Fibroblast of gingiva (primary cell): ENCODE results near the gene SIGLEC1.

Source experiments
- DNase-seq: peaks from one replicate; pipeline ENCODE4 v3.0.0-alpha.2; 2011; ENCODE audit warnings: low read depth

The SIGLEC1 gene

DNA sequence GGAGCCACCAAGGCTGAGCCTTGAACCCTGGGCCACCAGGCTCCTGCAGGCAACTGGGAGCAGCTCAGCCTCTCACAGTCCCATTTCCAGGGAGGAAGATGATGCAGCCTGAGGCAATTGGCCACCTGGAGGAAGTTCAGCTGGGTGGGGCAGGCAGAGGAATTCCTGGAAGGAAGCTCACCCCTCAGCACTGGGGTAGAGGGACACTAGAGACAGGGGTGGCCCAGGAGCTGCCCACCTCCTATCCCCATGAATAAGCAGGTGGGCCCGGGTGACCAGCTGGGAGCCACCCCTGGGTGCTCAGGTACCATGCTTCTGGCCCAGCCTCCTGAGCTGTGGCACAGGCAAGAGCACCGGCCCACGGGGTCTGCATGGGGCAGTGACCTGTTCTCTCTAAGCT, 16.5 kb upstream of the SIGLEC1 start:
- no peak for DNase-seq

DNA sequence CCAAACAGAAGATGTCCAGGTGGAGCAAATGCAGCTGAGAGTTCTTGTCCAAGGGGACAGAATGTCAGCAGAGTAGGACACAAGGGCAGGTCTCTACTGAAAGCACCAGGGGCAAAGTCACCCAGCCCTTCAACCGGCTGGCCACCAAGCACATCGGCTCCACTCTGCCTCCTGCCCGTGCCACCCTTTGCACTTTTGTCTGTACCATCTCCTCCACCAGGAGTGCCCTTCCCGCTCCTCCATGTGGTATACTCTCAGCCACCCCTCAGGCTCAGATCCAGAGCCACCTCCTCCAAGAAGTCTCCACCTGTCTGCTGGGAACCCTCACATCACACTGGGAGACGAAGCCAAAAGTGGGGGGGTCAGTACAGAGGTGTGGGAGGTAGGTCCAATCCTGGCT, 16.0 kb upstream of the SIGLEC1 start:
- DNase-seq, result no peak

DNA sequence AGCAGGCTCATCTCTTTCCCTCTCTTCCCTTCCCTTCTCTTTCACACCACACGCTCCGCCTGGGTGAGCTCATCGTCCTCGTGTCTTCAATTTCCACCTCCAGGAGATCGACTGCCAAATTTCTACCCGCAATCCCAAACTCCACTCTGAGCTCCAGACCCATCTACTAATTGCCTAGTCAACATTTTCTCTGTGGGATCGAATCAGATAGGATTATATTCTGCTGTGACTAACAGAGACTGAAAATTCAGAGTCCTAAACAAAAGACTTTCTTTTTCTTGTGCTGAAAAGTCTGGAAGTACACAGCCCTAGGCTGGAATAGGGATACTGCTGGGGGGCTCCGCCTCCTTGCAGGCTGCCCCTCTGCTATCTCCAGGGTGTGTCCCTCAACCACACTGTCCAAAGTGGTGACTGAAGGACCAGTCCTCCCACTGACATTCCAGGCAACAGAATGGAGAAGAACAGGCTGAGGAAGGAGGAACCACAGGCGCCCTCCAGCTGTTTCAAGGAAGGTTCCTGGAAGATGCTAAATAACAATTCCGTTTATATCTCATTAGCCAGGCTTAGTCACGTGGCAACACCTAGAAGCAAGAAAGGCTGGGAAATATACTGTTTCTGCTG, 15.1 kb upstream of the SIGLEC1 start:
- DNase-seq, result peak; percentile 49

DNA sequence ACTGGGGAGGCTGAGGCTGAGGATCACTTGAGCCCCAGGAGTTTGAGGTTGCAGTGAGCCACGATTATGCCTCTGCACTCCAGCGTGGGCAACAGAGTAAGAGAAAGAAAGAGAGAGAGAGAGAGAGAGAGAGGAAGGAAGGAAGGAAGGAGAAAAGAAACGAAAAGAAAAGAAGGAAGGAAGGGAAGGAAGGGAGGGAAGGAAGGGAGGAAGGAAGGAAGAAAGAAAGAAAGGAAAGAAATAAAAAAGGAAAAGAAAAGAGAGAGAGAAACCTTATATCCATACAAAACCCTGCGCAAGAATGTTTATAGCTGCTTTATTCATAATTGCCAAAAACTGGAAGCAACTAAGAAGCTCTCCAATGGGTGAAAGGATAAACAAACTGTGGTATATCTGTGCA, 12.0 kb upstream of the SIGLEC1 start:
- DNase-seq, result no peak

DNA sequence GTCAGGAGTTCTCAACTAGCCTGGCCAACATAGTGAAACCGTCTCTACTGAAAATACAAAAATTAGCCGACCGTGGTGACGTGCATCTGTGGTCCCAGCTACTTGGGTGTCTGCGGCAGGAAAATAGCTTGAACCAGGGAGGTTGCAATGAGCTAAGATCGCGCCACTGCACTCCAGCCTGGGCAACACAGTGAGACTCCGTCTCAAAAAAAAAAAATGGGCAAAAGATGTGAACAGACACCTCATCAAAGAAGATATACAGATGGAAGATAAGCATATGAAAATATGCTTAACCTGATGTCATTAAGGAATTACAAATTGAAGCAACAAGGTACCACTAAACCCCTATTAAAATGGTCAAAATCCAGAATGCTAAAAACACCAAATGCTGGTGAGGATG, 10.9 kb upstream of the SIGLEC1 start:
- no peak for DNase-seq

DNA sequence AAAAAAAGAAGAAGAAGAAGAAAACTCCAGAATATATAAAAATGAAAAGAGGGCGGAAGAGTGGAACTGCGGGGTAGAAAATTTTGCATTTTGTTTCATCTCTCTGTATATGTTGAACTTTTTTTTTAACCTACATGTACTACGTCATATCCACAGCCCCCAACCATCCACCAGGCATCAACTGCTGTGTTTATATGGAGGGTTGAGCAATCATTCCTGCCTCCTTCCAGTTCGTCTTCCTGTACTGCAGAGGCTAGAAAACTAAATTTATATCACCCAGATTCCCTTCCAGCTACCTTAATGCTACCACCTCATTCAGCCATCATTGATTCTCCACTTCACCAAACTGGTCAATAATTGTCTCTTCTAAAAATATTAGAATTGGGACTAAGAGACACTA, 9.5 kb upstream of the SIGLEC1 start:
- DNase-seq, result no peak

DNA sequence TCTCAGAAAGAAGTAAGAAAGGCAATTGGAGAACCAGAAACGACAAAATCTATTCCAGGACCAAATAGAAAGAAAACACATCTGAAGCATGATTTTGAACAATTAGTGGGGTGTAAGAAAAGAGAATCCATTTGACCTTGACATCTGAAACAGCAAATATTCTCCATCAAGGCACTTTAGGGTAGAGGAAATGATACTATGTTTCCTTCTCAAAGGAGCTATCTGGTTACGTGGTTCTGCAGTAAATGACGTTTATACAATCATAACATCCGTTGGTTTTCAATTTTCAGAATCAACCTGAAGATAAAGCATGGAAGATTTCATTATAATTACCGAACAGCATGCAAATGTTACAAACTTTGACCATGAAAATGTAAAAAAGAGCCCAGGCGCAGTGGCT, 8.2 kb upstream of the SIGLEC1 start:
- DNase-seq, result no peak

DNA sequence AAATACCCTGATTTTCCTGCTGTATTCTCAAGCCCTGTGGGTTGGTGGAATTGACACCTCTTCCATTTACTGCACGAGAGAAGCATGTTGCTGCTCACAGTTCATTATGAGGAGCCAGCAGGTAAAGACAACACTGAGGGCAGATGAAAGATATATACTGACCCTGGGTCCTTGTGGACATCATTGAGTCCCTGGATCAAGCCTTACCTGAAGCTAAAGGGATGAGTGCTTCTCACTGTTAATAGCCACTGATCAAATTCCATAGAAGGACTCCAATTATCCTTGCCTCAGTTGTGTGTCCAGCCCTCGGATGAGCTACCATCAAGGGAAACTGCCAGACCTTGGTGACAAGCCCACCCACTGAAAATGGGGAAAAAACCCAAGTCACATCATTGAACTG, 7.7 kb upstream of the SIGLEC1 start:
- DNase-seq, result no peak

DNA sequence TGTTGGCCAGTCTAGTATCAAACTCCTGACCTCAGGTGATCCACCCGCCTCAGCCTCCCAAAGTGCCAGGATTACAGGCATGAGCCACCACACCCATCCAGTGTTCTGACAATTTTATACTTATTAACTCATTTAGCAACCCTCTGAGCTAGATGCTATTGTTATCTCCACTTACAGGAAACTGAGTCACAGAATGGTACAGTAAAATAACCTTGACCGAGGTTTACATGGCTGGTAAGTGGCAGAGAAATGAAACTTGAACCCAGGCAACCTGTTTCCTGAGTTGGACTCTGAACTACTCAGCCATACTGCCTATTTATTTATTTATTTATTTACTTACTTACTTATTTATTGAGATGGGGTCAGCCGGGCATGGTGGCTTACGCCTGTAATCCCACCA, 6.6 kb upstream of the SIGLEC1 start:
- DNase-seq, result no peak

DNA sequence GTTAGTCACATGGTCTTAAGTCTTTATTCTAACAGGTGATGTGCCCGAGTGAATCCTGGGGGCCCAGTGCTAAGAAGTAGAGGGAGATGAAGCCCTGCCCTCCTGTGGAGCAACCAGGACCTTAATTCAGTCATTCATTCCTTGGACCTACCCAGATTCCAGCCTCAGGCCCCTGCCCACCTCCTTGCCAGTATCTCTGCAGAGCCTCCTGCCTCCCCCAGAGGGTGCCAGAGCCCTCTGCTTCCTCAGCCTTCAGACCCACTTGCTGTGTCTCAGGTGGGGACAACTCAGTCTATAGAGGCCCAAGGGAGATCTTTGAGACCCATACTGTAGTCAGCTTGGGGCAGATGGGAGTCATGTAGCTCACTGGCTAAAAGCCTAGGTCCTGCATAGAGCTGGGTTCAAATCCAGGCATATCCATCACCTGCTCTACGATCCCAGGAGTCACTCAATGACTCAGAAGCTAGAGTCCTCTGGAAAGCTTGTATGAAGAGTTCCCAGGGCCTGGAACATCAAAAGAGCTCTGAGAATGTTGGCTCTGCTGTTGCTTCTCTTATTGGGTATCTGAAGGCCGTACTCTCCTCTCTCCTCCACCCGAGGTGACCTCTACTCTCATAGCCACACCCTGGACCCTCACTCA, 3.9 kb upstream of the SIGLEC1 start:
- DNase-seq, result peak; percentile 24

DNA sequence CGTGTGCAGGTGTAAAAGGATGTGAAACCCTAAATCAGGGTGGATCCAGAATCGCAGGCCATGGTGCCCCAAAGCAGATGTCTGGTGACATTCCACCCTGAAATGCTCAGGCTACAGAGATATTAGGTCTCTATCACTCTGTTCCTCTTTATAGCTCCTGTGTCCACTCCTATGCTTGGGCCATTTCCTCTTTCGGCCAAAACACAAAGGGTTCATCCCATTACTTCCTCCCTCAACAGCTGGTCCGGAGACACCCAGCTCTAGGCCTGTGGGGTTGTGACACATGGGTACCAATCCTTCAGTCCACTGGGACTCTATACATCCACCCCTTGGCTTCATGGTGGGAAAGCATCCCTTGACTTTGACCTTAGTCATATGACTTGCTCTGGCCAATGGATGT, 1.7 kb upstream of the SIGLEC1 start:
- DNase-seq, result no peak

DNA sequence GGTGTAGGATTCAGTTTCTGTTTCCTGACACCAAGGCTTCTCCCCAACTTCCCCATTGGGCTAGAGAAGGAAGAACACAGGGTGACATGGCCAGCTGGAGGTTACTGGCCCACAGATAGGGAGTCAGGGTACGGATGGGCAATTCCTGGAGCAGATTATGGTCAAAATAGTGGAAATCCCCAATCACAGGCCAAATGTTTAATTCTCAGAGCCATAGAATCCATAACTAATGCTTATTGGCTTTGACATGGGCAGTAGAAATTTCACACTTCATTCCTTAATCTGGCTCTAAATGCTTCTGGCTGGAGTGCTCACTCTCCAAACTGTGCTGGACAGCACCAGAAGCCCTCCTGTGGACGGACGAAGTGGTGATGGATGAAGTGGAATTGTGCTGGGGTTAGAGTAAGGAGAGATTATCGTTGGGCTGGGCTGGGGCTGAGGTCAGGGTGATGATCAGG, 887 bp downstream of the SIGLEC1 start:
- no peak for DNase-seq

DNA sequence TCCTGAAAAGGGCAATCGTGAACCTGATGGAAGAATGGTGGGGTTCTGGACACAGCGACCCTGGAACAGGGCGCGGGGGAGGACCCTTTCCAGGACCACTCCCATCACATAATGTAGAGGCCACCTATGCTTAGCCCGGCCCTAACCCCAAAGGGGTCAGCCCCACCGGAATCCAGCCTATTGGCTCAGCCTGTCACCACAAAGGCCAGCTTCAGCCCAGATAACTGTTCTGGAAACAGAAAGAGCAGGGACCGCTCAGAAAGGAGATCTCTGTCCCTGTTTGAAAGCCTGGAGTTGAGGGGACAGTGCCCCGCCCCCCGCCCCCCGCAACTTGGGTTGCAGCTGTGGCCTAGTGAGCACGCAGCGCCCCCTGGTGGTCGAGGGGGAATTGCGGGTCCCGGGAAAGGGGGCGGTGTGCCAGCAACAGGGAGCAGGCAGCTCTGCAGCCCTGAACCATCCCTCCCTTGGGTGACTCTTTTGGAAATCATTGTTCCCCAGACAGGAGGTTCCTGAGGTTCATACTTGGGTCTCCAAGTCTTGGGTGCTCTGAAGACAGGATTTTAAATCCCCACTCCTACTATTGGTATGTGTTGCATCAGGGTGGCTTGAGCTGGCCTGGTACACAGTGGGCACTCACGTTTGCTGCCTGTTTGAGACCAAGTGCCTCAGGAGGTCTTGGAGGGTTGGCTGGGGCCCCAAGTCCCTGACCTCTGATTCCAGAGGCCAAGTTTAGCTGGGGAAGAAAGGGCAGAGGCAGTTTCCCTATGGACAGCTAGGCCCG, 1.5 kb downstream of the SIGLEC1 start:
- peak; percentile 30 for DNase-seq

DNA sequence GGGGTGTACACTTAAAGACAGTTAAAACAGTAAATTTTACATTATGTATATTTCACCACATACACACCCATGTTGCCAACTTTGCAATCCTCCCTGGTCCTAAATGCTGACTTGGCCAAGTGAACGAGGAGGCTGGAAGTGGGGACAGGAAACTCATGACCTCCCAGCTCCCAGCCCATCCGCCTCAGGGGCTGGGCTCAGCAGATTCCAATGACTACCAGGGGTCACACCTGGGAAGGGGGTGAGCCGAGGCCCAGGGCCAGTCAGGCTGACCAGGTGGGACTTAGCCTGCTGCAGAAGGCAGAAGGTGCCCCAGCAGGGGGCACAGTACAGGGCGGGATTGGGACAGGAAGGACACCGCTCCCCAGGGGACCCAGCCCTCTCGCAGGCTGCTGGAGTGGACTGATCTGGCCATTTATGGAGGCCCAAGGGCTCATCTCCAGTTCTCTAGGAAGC, 2.4 kb downstream of the SIGLEC1 start:
- DNase-seq, result no peak

DNA sequence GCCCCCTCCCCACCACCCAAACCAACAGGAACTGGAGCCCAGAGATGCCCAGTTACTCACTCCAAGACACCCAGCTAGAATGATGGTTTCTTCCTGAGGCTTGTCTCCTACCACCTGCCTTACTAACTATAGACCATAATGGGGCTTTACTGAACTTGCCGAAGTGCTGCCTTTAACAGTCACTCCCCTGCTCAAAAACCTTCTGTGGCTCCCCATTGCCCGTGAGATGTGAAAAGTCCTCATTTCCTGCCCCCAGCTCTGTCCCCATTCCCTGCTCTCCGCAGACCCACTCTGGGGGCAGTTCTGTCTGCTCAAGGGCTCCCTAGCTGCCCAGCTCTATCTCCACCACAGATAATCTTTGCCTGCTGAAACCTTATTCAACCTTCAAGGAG, 4.9 kb downstream of the SIGLEC1 start:
- no peak for DNase-seq

DNA sequence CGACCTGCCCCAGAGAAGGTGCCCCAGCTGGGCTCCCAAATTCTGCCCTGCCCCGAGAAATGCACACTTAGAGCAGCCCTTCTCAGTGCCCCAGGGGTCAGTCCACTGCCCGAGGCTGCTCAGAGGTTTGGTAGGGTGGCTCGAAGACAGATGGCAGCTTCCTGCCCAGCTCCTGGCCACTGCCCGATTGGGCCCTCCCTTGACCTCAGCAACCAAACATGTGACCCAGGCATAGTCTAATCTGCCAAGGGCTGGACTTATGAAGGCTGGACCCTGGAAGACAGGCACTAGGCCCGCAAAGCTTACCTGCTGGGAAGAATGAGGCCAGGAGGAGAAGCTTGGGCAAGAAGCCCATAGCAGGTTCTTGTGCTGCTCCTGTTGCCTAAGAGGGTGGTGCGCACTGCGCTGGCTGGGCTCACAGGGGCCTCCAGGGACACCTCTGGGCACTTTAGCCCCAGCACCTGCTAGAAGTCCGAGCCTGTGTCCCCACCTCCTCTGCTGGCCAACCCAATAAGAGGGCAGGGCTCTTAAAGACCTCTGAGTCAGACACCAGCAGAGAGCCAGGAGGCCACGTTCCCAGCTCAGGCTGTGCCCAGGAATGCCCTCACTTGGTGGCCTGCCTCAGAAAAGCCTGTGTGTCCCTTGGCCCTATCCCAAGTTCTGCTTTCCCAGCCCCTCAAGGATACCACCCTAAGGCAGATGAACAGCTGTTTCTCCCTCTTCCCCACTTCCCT, 5.5 kb downstream of the SIGLEC1 start:
- peak; percentile 42 for DNase-seq

DNA sequence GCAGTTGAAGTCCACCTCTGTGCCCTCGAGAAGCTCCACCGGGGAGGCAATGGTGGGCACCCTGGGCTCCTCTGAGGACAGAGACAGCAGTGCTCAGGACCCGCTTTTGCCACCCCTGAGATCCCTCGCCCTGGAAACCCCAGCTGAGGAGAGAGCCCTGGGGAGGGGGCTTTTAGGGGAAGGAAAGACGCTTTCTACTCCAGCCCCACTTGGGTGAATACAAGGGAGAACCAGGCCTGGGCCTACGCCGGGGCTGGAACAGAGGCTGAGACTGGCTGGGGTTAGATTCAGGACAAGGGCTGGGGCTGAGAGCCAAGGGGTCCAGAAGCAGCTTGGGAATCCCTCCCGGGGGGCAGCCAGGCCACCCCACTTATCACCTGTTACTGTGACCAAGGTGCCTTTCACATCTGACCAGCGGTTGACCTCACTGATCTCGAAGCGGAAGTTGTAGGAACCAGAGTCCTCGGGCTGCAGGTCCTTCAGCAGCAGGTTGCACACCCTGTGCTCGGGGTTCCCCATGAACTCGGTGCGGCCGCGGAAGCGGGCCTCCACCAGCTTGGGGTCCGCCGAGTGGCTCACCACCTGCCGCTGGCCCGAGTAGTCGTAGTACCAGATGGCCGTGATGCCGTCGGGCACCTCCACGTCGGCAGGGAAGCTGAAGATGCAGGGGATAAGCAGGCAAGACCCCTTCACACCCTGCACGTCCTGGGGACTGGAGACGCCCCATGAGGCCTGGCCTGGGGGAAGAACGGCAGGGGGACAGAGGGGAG, 6.2 kb downstream of the SIGLEC1 start:
- no peak for DNase-seq

DNA sequence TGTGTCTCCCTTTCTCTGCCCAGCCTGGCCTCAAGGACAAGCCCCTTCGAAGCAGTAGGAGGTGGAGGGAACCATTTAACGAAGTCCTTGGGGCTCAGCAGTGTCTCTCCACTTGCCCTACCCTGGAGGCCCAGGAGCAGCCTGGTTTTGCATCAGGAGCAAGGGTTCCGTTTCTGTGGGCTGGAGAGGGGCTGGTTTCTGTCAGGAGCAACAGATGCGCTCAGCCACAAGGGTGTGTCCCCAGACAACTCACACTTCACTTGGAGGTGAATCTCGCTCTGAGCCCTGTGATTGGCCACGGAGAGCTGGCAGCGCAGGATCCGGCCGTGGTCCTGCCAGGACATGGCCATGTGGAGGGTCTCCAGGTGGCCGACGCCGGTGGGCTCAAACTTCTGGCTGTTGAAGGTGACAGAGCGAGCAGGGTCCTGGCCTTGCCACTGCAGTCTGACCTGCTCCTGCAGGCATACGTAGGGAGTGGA, 6.9 kb downstream of the SIGLEC1 start:
- DNase-seq, result no peak

DNA sequence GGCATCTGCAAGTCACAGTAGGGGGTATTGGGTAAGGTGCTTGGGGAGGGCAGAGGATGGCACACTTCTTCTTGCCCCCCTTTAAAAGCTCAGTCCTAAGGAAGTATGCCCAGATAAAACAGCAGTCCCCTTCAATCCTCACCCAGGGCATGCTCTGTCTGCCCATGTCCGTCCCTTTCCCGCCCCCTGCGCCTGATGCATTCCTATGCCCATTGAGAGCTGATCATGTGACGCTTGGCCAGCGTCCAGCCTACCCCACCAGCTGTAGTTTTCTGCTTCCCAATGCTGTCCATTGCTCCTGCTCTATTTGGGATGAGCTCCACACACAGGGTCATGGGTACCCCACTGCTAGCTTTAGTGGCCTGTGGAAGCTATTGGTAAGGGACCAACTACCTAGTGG, 8.3 kb downstream of the SIGLEC1 start:
- DNase-seq, result no peak

DNA sequence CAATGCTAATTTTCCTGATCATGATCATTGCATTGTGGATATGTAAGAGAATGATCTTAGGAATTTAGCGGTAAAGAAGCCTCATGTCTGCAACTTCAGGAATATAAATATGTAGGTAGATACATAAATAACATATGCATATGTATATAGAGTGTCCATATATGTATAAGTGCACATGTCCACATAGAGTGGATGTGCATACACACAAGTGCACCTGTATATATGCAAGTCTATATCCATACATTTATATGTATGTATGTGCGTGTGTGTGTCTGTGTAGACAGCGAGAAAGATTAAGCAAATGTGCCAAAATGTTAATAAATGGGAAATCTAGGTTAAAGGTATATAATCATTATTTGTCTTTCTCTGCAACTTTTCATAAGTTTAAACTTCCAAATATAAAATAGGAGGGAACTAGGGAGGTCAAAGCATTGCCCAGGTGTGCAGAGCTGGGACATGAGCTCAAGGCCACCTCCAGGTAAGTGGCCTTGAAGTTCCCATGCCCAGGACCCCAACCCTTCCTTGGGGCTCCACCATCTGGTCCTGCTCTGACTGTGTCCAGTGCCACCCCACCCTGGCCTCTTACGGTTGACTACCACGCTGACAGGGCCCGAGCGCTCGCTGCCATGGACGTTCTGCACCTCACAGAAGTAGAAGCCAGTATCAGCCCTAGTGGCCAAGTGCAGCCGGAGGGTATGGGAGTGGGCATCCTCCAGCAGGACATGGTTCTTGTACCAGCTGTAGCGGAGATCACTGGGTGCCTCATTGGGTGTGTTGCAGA, 9.6 kb downstream of the SIGLEC1 start:
- DNase-seq, result no peak
